DOHH2 (cell line): Measurements from ENCODE around the gene EPHA4.

Source experiments
- EZH2phosphoT487 ChIP-seq: fragments of 200-600 bp; sonication (generic); IDR thresholded peaks from 2 replicates; pipeline ENCODE4 v1.6.1; 2017; ENCODE audit warnings: borderline replicate concordance, mild to moderate bottlenecking, antibody characterized with exemption, low read length, moderate library complexity, mixed read lengths
- TF ChIP-seq, protein P1 (sequence below): fragments of 200-600 bp; sonication (generic); IDR thresholded peaks from one replicate; pipeline ENCODE4 v1.5.1; 2014; ENCODE audit warnings: antibody characterized with exemption, mild to moderate bottlenecking, low read depth, low read length; ENCODE audit not compliant: poor library complexity, severe bottlenecking

DNA sequence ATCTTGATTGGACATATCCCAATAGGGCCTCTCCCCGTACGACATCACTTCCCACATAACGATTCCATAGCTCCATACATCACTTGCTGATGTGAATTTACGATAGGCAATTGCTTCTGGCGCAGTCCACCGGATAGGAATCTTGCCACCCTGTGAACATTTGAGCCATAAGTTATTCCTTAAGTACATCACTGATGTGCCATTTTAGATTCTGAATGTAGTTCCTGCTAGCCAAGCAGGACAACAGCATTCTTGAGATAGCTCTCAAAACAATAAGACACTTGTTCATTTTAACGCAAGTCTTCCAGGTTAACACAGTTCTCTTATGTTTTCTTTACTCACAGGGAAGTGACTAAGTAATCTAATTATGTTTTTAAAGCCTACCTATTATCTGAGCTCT, 138.0 kb downstream of the EPHA4 start:
- TF ChIP-seq, protein P1, sequence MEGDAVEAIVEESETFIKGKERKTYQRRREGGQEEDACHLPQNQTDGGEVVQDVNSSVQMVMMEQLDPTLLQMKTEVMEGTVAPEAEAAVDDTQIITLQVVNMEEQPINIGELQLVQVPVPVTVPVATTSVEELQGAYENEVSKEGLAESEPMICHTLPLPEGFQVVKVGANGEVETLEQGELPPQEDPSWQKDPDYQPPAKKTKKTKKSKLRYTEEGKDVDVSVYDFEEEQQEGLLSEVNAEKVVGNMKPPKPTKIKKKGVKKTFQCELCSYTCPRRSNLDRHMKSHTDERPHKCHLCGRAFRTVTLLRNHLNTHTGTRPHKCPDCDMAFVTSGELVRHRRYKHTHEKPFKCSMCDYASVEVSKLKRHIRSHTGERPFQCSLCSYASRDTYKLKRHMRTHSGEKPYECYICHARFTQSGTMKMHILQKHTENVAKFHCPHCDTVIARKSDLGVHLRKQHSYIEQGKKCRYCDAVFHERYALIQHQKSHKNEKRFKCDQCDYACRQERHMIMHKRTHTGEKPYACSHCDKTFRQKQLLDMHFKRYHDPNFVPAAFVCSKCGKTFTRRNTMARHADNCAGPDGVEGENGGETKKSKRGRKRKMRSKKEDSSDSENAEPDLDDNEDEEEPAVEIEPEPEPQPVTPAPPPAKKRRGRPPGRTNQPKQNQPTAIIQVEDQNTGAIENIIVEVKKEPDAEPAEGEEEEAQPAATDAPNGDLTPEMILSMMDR: no peak
- no peak for TF ChIP-seq EZH2phosphoT487
